Measurements from ENCODE around the gene ACTR1A.

Gene ACTR1A

GRCh38 chr10:102484021-102484420, 18.5 kb downstream of the ACTR1A start:
- DNase-seq (ENCODE audit: low read depth in 2 of 2) = no peak

GRCh38 chr10:102480396-102480795, 22.1 kb downstream of the ACTR1A start:
- DNase-seq (ENCODE audit: low read depth in 2 of 2) = no peak

- no peak for DNase-seq (ENCODE audit: low read depth in 2 of 2)
Measured at GRCh38 chr10:102479651-102480050, 22.9 kb downstream of the ACTR1A start.

- no peak for DNase-seq (ENCODE audit: low read depth in 2 of 2)
Measured at GRCh38 chr10:102476466-102477141, 25.9 kb downstream of the ACTR1A start.

GRCh38 chr10:102475451-102476040, 27.0 kb downstream of the ACTR1A start:
- no peak for DNase-seq (ENCODE audit: low read depth in 2 of 2)

GRCh38 chr10:102473445-102474331, 28.8 kb downstream of the ACTR1A start:
- no peak for DNase-seq (ENCODE audit: low read depth in 2 of 2)

GRCh38 chr10:102470579-102471546, 31.6 kb downstream of the ACTR1A start:
- DNase-seq (ENCODE audit: low read depth in 2 of 2) = no peak

- no peak for DNase-seq (ENCODE audit: low read depth in 2 of 2)
Measured at GRCh38 chr10:102468683-102469082, 33.8 kb downstream of the ACTR1A start.

- no peak for DNase-seq (ENCODE audit: low read depth in 2 of 2)
Measured at GRCh38 chr10:102467971-102468438, 34.5 kb downstream of the ACTR1A start.

- DNase-seq (ENCODE audit: low read depth in 2 of 2) = no peak
Measured at GRCh38 chr10:102467318-102467717, 35.2 kb downstream of the ACTR1A start.

- no peak for DNase-seq (ENCODE audit: low read depth in 2 of 2)
Measured at GRCh38 chr10:102465466-102465865, 37.0 kb downstream of the ACTR1A start.

GRCh38 chr10:102463983-102464382, 38.5 kb downstream of the ACTR1A start:
- DNase-seq (ENCODE audit: low read depth in 2 of 2) = no peak

- no peak for DNase-seq (ENCODE audit: low read depth in 2 of 2)
Measured at GRCh38 chr10:102462512-102463054, 39.9 kb downstream of the ACTR1A start.

- peak; percentile 94 to 95 for DNase-seq (ENCODE audit: low read depth in 2 of 2)
Measured at GRCh38 chr10:102461187-102462054, 41.1 kb downstream of the ACTR1A start.

- DNase-seq (ENCODE audit: low read depth in 2 of 2) = no peak
Measured at GRCh38 chr10:102460836-102461186, 41.7 kb downstream of the ACTR1A start.

- no peak for DNase-seq (ENCODE audit: low read depth in 2 of 2)
Measured at GRCh38 chr10:102458656-102459055, 43.9 kb downstream of the ACTR1A start.

GRCh38 chr10:102457591-102458150, 44.8 kb downstream of the ACTR1A start:
- DNase-seq (ENCODE audit: low read depth in 2 of 2) = no peak

GRCh38 chr10:102455893-102456471, 46.5 kb downstream of the ACTR1A start:
- DNase-seq (ENCODE audit: low read depth in 2 of 2) = no peak

Measured in stimulated activated CD4-positive, alpha-beta T cell treated with anti-CD3 and anti-CD28 coated beads, Interleukin-4, amount 100 ng/mL, for 48 hours (primary cell).